CD4-positive, alpha-beta T cell treated with Interleukin-10 for 1 hour (primary cell): ENCODE results near the gene PRXL2B.

Experiments
- DNase-seq: peaks from one replicate; pipeline ENCODE4 v3.0.0-alpha.2; 2020

PRXL2B gene

DNA sequence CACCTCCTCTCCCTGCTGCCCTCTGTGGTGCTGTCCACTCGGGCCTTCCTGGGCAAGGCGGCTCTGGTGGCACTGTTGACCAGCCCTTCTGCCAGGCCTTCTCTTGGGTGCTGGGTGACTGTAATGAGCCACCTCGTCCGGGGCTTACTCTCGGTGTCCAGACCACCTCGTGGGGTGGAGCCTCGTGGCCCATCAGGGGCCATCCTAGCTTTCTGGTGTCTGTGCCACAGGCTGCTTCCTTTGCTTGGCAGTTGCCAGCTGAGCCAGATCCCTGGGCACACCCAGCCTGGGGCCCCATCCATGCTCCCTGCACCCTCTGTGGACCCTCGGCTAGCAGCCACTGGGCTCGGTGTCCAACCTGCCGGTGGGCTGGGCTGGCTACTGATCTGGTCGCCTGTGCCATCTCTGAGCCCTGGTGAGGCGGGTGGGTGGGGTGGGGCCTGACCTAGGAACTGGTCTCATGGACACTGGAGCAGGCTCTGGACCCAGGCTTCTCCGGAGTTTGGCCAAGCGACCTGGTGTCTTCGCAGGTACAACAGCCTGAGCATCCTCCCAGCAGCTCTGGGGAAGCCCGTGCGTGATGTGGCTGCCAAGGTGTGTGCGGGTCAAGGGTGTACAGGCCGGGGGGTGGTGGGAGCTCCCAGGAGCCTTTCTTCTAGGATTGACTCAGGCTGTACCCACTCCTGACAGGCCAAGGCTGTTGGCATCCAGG, 1.4 kb downstream of the PRXL2B start:
- DNase-seq: no peak

DNA sequence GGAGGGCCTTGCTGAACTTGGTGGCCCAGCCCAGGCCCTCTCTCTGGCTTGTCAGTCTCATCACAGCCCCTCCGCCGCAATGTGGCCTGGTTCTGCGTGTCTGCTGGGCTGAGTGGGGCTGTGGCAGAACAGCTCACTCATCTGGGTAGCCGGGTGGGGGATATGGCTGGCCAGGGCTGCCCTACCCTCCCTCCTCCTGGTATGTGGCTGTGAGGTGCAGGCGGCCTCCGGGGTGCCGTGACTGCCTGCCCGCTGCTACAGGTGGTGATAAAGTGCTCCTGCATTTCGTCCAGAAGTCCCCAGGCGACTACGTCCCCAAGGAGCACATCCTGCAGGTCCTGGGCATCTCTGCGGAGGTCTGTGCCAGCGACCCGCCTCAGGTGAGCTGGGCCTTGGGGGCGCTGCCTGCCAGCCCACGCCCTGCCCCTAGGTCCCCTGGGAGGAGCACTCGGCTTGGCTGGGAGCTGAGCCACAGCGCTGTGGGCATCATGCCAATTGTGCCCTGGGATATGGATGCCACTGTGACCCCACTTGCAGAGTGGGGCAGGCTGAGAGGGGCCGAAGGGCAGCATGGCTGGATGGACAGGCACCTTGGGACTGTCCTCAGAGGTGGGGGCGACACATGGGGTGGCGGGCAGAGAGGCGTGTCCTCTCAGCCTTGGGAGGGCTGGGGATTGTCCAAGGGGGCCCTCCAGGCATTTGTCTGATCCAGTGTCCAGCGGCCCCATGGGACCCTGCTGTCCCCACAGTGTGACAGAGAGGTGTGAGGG, 2.3 kb downstream of the PRXL2B start:
- no peak for DNase-seq

- DNase-seq: no peak
Measured at GRCh38 chr1:2589431-2590232, 3.1 kb downstream of the PRXL2B start.

DNA sequence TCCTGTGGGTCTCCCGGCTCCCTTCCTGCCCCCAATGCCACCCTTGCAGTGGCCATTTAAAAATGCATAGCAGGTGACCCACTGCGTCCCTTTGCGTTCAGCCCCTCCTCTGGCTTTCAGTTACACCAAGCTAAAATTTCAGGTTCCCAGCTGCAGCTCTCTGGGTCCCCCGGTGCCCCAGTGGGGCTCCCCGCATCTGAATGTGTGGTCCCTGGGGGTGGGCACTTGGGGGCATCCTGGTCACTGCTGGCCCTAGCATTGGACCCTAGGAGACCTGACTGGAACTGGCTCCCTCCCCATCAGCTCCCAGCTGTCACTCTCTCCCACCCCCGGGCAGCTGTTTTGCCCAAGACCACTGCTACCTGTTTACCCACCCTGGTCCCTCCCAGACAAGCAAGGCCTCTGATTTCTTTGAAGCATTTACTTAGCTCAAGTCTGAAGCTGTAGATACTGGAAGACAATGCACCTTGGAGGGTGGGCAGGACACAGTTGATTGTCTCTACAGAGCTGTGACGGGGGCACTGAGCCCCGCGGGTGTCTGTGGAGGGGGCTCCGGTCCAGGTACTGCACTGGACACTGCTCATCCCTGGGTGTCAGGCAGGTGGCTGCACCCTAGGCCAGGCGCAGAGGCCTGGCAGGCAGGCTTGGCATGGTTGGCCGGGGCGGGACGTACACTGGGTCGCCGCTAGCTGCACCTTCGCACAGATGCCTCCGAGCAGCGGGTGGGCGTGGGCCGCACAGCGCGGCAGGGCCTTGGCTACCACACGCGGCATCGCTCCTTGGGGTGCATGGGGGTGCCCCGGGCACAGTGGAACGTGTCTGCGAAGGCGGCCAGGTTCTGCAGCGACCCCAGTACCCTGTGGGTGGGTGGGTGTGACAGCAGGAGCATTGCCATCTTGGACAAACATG, 3.9 kb downstream of the PRXL2B start:
- DNase-seq: no peak

DNA sequence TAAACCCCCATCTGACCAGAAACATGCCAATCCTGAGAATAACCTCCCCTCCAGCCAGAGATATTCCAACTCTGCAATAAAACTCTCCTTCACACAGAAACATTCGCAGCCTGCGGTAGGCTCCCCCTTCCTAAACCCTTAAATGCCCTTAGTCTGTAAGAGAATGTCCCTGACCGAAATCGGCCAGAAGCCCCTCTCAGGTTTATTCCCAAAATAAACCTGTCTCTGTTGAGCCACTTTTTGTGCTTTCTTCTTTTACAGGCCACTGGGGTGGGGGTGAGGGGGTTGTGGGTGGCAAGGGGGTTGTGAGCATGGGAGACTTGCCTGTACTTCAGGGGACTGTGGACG, 4.6 kb downstream of the PRXL2B start:
- no peak for DNase-seq

DNA sequence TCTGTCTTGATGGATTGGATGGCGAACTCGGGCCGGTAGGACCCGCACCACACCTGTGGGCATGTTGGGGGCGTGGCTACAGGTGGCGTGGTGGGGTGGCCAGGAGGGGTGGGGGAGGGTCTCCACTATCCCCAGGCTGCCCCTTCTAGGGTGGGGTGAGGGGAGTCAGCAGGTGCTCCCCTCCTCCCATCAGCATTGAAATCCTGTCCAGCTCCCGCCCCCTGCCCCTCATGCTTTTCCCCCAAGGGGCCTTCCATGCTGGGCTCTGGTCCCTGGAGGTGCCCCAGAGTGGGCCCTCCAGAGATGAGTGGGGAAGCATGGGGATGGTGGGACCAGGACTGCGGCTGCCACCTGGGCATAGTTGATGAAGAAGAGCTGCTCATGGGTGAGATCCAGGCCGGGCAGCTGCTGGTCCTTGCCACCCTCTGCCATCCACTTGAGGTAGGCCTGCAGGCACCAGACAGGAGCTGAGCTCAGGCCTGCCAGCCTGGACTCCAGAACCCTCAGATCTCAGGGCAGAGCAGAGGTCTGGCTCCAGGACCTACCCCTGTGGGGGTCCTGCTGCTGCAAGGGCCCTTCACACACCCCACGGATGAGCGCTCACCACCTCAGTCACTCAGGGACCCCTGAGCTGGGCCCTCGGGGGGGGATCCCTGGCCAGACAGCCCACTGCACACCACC, 5.1 kb downstream of the PRXL2B start:
- no peak for DNase-seq

GRCh38 chr1:2592672-2593071, 6.1 kb downstream of the PRXL2B start:
- DNase-seq: no peak

DNA sequence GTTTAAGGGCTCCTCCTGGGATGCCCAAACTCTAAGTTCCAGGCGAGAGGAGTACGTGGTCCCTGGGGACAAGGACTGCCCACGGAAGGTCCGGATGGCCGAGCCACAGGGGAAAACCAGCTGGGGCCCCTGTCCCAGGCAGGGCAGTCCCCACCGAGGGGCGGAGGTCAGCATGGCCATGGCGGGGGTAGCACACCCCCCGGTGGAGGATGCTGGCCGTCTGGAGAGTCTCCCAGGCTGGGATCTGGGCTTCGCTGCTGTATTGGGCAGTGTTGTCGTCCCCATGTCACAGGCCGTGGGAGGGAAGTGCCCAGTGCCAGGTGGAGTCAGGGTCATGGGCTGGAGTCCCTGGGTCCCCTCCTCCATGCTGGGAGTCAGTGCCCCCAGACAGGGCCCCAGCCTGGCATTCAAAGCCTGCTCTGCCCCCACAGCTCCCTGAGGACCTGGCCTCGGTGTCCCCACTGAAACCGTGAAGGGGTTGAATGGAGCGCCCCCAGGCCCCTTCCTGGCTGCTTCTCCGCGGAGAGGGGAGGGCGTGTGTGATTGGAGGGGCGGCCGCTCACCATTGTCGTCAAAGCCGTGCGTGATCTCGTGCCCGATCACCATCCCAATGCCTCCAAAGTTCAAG, 6.8 kb downstream of the PRXL2B start:
- DNase-seq: no peak

GRCh38 chr1:2594001-2594640, 7.5 kb downstream of the PRXL2B start:
- DNase-seq: no peak

DNA sequence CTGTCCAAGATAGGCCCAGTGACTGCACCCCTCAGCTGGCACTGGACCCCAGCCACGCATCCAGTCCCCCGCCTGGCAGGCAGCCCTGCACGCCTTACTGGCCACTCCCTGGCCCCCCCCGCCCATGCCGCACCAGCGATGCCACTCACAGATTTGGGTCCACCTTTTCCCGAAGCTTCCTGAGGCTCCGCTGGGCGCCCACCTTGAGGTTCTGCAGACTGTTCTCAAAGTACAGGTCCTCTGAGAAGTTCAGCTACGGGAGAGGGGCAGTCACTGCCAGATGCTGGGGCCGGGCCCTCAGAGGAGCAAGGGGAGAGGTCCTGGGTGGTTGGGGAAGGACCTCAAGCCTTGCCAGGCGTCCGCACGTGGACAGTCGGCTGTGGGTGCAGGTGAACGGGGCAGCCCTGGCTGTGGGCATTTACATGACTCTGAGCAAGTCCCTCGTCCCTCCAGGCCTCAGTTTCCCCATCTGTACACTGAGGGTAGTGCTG, 8.1 kb downstream of the PRXL2B start:
- no peak for DNase-seq

- no peak for DNase-seq
Measured at GRCh38 chr1:2595261-2595811, 8.8 kb downstream of the PRXL2B start.

- DNase-seq: no peak
Measured at GRCh38 chr1:2595812-2596529, 9.4 kb downstream of the PRXL2B start.

GRCh38 chr1:2596530-2597333, 10.2 kb downstream of the PRXL2B start:
- DNase-seq: no peak

GRCh38 chr1:2597441-2598328, 11.1 kb downstream of the PRXL2B start:
- DNase-seq: no peak

DNA sequence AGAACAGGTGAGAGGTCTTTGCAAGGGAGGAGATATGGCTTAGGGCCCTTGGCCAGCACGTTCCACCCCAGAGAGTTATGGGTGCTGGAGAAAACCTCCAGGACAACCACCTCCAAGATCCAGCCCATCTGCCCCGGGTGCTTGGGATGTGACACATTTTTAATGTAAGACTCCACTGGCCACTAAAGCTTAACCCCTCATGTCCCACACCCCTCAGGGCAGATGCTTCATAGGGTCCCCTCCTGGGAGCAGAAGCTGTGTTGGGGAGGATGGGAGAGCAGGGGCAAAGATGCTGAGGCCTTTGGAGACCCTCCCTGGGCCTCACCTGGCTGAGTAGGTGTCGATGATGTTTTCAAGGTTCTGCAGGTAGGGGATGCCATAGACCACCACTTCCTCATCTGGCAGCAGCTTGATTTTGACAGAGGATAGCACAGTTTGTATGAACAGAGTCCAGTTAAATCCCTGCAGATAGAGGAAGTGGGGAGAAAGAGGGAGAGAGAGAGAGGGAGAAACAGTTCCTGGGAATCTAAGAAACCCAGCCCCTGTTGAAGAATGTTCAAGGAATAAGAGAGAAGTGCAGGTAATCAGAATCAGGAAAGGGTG, 11.9 kb downstream of the PRXL2B start:
- DNase-seq: no peak

DNA sequence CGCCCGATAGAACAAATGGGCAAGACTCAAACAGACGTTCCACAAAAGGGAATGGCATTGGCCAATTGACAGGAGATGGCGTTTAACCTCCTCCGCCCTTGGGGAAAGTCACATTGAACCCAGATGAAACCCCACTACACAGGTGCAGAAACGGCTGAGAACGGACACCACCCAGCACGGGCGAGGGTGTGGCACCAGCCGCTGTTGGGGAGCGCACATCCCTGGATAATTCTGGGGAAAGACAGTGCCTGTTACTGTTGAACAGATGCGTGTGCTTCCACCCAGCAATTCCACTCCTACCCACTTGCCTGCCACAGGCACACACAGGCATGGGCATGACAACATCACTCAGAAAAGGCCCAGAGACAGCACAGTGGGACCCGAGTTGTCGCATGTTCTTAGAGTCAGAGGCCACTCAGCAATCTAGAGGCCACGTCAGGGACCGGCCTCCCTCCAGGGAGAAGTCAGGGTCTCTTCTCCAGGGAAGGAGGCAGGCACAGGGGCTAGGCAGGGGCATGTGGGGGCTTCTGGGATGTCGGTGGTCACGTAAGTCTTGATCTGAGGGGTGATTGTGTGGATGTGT, 15.2 kb downstream of the PRXL2B start:
- no peak for DNase-seq

GRCh38 chr1:2602311-2602835, 15.8 kb downstream of the PRXL2B start:
- no peak for DNase-seq
